Left ventricle myocardium inferior (tissue), 1 donor: ENCODE data around the gene PLEKHN1. TPM values are rescaled to one million over a fixed set of nuclear protein-coding genes. Genes with fewer than 3 reads are reported as not detected.

Experiments used
- DNase-seq: peaks from one replicate; pipeline ENCODE4 v3.0.0-alpha.2; 2020
- H3K27ac ChIP-seq: fragments of 200-600 bp; replicated peaks from 2 replicates; pipeline ENCODE4 v1.8.0; 2021
- H3K27me3 ChIP-seq: fragments of 200-600 bp; 2 replicates; pipeline ENCODE4 v1.8.0; 2021; ENCODE audit warnings: low read depth
- H3K36me3 ChIP-seq: fragments of 200-600 bp; 2 replicates; pipeline ENCODE4 v1.8.0; 2021
- H3K4me1 ChIP-seq: fragments of 200-600 bp; 2 replicates; pipeline ENCODE4 v1.8.0; 2021
- H3K4me3 ChIP-seq: fragments of 200-600 bp; 2 replicates; pipeline ENCODE4 v1.8.0; 2021; ENCODE audit warnings: mild to moderate bottlenecking, moderate library complexity
- H3K9me3 ChIP-seq: fragments of 200-600 bp; replicated peaks from 2 replicates; pipeline ENCODE4 v1.8.0; 2021
- CTCF ChIP-seq: fragments of 200-600 bp; IDR thresholded peaks from 2 replicates; pipeline ENCODE4 v1.8.0; 2021; ENCODE audit warnings: antibody characterized with exemption, mild to moderate bottlenecking, borderline replicate concordance
- intact Hi-C: fragments of 100-400 bp; cut with micrococcal nuclease; formaldehyde crosslinking; loops from one replicate; pipeline ENCODE4 v1.11.0; 2022
- total RNA-seq: library from RNA; stranded (reverse); fragmentation: NEBNext Ultra II Directional; extraction: Animal tissue kit (Norgen Biotek cat#: 25700); gene quantifications from one replicate; pipeline ENCODE4 v1.2.1, GENCODE V29; 2021
- donor health status: DM: no; HTN: yes; CAD: no; lungs with severe emphysema.

The PLEKHN1 gene
- total RNA-seq, 1 donor from 2014 or later = not detected

- Histone ChIP-seq H3K27ac (peak overlapping the region; percentile 96), H3K9me3 (no peaks in the 10 kb centered on the region), H3K4me1 (peaks cover 53% of the 10 kb centered on the region), H3K36me3 (no peaks in the 10 kb centered on the region), H3K27me3 (no peaks in the 10 kb centered on the region), H3K4me3 (peak overlapping the region; percentile 89)
- peak; percentile 70 for TF ChIP-seq CTCF
- DNase-seq = peak; percentile 86
- intact Hi-C loops = no loop called here
These were observed 53.1 kb downstream of the PLEKHN1 start for GRCh38 chr1:1019122-1019999.

GRCh38 chr1:1020000-1020404 lies 53.7 kb downstream of the PLEKHN1 start, which contains the start of gene AGRN:
Gene AGRN, plus strand, starts transcription at chr1:1020120. Its CDS starts 53 bp downstream, at chr1:1020173.
- intact Hi-C loops = no loop called here
- Histone ChIP-seq H3K27ac (peak within 1 kb of the TSS; percentile 96), H3K4me3 (peak within 1 kb of the TSS; percentile 89), H3K36me3 (no peaks in the 10 kb centered on the region), H3K9me3 (no peaks in the 10 kb centered on the region), H3K27me3 (no peaks in the 10 kb centered on the region), H3K4me1 (peaks cover 54% of the 10 kb centered on the region)
- DNase-seq = no peak
- no peak for TF ChIP-seq CTCF

GRCh38 chr1:1020415-1021009 lies 54.2 kb downstream of the PLEKHN1 start:
- no peak for DNase-seq
- no peaks in the 10 kb centered on the region for H3K27me3 ChIP-seq
- no peaks in the 10 kb centered on the region for H3K36me3 ChIP-seq
- no peak for TF ChIP-seq CTCF
- peak overlapping the region; percentile 96 for H3K27ac ChIP-seq
- peak overlapping the region; percentile 89 for H3K4me3 ChIP-seq
- intact Hi-C loops = no loop called here
- peaks cover 56% of the 10 kb centered on the region for H3K4me1 ChIP-seq
- H3K9me3 ChIP-seq = no peaks in the 10 kb centered on the region

- Histone ChIP-seq H3K4me3 (peak overlapping the region; percentile 89), H3K27me3 (no peaks in the 10 kb centered on the region), H3K9me3 (no peaks in the 10 kb centered on the region), H3K36me3 (no peaks in the 10 kb centered on the region), H3K27ac (peak overlapping the region; percentile 96), H3K4me1 (peaks cover 64% of the 10 kb centered on the region)
- peak; percentile 70 for DNase-seq
- no peak for TF ChIP-seq CTCF
- intact Hi-C loops = no loop called here
These were observed 55.0 kb downstream of the PLEKHN1 start for GRCh38 chr1:1021010-1021919.

GRCh38 chr1:1021920-1022259 lies 55.6 kb downstream of the PLEKHN1 start:
- Histone ChIP-seq H3K36me3 (no peaks in the 10 kb centered on the region), H3K4me3 (no peak overlapping the region), H3K27ac (no peak overlapping the region), H3K27me3 (no peaks in the 10 kb centered on the region), H3K9me3 (no peaks in the 10 kb centered on the region), H3K4me1 (peaks cover 70% of the 10 kb centered on the region)
- no peak for TF ChIP-seq CTCF
- intact Hi-C loops = no loop called here
- DNase-seq = no peak
